NCI-H82 treated with DMSO at 0.1 percent for 48 hours (cell line): ENCODE measurements around the gene RHEB.

Experiments
- DNase-seq: peaks from one replicate; lab custom pipeline; 2025; ENCODE audit not compliant: unreplicated experiment; lab: John Stamatoyannopoulos, UW

RHEB gene

GRCh38 chr7:151451156-151451555 is 68.5 kb downstream of the RHEB start:
- DNase-seq: no peak

- no peak for DNase-seq
Observed at GRCh38 chr7:151449990-151450389, 69.7 kb downstream of the RHEB start.

- peak; percentile 3 for DNase-seq
Observed at GRCh38 chr7:151448261-151449252, 71.1 kb downstream of the RHEB start.

- DNase-seq: no peak
Observed at GRCh38 chr7:151447901-151448260, 71.8 kb downstream of the RHEB start.

- no peak for DNase-seq
Observed at GRCh38 chr7:151447312-151447711, 72.4 kb downstream of the RHEB start.

- no peak for DNase-seq
Observed at GRCh38 chr7:151446412-151446811, 73.3 kb downstream of the RHEB start.

- DNase-seq: no peak
Observed at GRCh38 chr7:151444632-151445031, 75.1 kb downstream of the RHEB start.

GRCh38 chr7:151442776-151443496 is 76.8 kb downstream of the RHEB start:
- no peak for DNase-seq

- no peak for DNase-seq
Observed at GRCh38 chr7:151440799-151441445, 78.8 kb downstream of the RHEB start.

GRCh38 chr7:151439855-151440798 is 79.6 kb downstream of the RHEB start, which contains the start of gene CRYGN:
Gene CRYGN (minus strand): TSS chr7:151440141. CDS start chr7:151439917, 224 bp downstream.
- DNase-seq: no peak

- no peak for DNase-seq
Observed at GRCh38 chr7:151438864-151439601, 80.7 kb downstream of the RHEB start.

GRCh38 chr7:151437866-151438516 is 81.7 kb downstream of the RHEB start:
- DNase-seq: no peak

- DNase-seq: no peak
Observed at GRCh38 chr7:151437159-151437553, 82.5 kb downstream of the RHEB start.

GRCh38 chr7:151436446-151437158 is 83.1 kb downstream of the RHEB start:
- DNase-seq: no peak

- DNase-seq: no peak
Observed at GRCh38 chr7:151435971-151436370, 83.7 kb downstream of the RHEB start.

- no peak for DNase-seq
Observed at GRCh38 chr7:151435103-151435916, 84.4 kb downstream of the RHEB start.

GRCh38 chr7:151434549-151434948 is 85.1 kb downstream of the RHEB start:
- no peak for DNase-seq
